Upper lobe of left lung (tissue), 6 donors: ENCODE results near the gene DFFB. TPM values are rescaled to one million over a fixed set of nuclear protein-coding genes. Genes with fewer than 3 reads are reported as not detected.

Source experiments
- ATAC-seq, 2 donors: fragments of 200-7000 bp; cut with Tn5 transposase; one replicate each; pipeline ENCODE4 v1.9.1; 2022; ENCODE audit warnings: mild to moderate bottlenecking in 2 of 2, moderate library complexity in 2 of 2; ENCODE audit not compliant: low FRiP score in 2 of 2
- DNase-seq, 2 donors: peaks; one replicate each; pipeline ENCODE4 v3.0.0-alpha.2; 2019 to 2020
- H3K27ac ChIP-seq, 4 donors: fragments of 200-600 bp; sonication (generic); one replicate each; pipeline ENCODE4 v1.5.1; 2016 to 2019
- H3K27me3 ChIP-seq, 4 donors: fragments of 200-600 bp; sonication (generic); one replicate each; pipeline ENCODE4 v1.5.1; 2017 to 2019
- H3K36me3 ChIP-seq, 4 donors: fragments of 200-600 bp; sonication (generic); one replicate each; pipeline ENCODE4 v1.5.1; 2016 to 2019
- H3K4me1 ChIP-seq, 4 donors: fragments of 200-600 bp; sonication (generic); one replicate each; pipeline ENCODE4 v1.5.1; 2018 to 2019
- H3K4me3 ChIP-seq, 4 donors: fragments of 200-600 bp; sonication (generic); one replicate each; pipeline ENCODE4 v1.5.1; 2017 to 2019; ENCODE audit warnings: mild to moderate bottlenecking in 2 of 4, moderate library complexity in 1 of 4
- H3K9me3 ChIP-seq, 4 donors: fragments of 200-600 bp; sonication (generic); one replicate each; pipeline ENCODE4 v1.5.1; 2018 to 2019
- EP300 ChIP-seq, 4 donors: sonication (generic); formaldehyde crosslinking; IDR thresholded peaks; one replicate each; pipeline ENCODE4 v1.5.1; 2017; ENCODE audit warnings: antibody characterized with exemption in 4 of 4, control low read depth in 2 of 4
- POLR2A ChIP-seq, 4 donors: fragments of 450-650 bp; IDR thresholded peaks; one replicate each; pipeline ENCODE4 v1.5.1; 2016 to 2017; ENCODE audit warnings: antibody characterized with exemption in 4 of 4, mild to moderate bottlenecking in 2 of 4
- POLR2AphosphoS5 ChIP-seq, 2 donors: sonication (generic); formaldehyde crosslinking; IDR thresholded peaks; one replicate each; pipeline ENCODE4 v1.5.1; 2017; ENCODE audit warnings: antibody characterized with exemption in 2 of 2
- WGBS, 2 donors: methylation state at CpG; one replicate each; pipeline ENCODE4 v1.1.5; 2017 to 2018; 5-methylcytosine and 5-hydroxymethylcytosine counted together
- total RNA-seq, 6 donors: library from RNA; depleted of rRNA in 4 of 6; stranded (reverse); fragments of >200 nt in 4 of 6; gene quantifications; one replicate each; pipeline versions ENCODE4 v1.1.0 to v1.2.1, GENCODE V29; 2016 to 2021
- TF ChIP-seq, protein P1 (sequence below), 6 experiments: fragments of 450-650 bp in 4 of 6; fragments of 200-600 bp in 2 of 6; sonication (generic) in 2 of 6; IDR thresholded peaks; one replicate each; pipeline ENCODE4 v1.5.1; 2016 to 2019; ENCODE audit warnings: antibody characterized with exemption in 6 of 6
- donor health status: DM: no; HTN: no; CAD: no; lungs with moderate emphysema.
- donor health status: DM: no; HTN: yes; CAD: no; lungs with severe emphysema.

DFFB gene
- total RNA-seq, 6 donors from 2014 or later = 7.1 to 16.8 (median 9.4) TPM

DNA sequence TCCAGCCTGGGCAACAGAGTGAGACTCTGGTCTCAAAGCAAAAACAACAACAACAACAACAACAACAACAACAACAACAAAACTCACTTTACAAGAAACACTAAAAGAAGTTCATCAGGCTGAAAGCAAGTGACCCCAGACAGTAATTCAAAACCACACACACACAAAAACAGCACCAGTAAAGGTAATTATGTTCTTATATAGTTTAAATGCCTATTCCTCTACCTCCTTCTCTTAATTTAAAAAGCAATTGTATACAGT lies 41.1 kb downstream of the DFFB start:
- Histone ChIP-seq H3K4me1 (peaks cover 10 to 27% (median 11%) of the 10 kb centered on the region in 4 donors), H3K36me3 (peaks cover 0 to 7% (median 2%) of the 10 kb centered on the region in 4 donors), H3K27me3 (no peaks in the 10 kb centered on the region), H3K4me3 (no peak overlapping the region), H3K27ac (no peak overlapping the region), H3K9me3 (peaks cover 0 to 5% (median 2%) of the 10 kb centered on the region in 4 donors)
- no peak for DNase-seq
- no peak for ATAC-seq
- TF ChIP-seq POLR2AphosphoS5 (IDR thresholded peaks at IDR 0.05) (no peak), EP300 (IDR thresholded peaks at IDR 0.05) (no peak), POLR2A (IDR thresholded peaks at IDR 0.05) (no peak)
- TF ChIP-seq, protein P1, sequence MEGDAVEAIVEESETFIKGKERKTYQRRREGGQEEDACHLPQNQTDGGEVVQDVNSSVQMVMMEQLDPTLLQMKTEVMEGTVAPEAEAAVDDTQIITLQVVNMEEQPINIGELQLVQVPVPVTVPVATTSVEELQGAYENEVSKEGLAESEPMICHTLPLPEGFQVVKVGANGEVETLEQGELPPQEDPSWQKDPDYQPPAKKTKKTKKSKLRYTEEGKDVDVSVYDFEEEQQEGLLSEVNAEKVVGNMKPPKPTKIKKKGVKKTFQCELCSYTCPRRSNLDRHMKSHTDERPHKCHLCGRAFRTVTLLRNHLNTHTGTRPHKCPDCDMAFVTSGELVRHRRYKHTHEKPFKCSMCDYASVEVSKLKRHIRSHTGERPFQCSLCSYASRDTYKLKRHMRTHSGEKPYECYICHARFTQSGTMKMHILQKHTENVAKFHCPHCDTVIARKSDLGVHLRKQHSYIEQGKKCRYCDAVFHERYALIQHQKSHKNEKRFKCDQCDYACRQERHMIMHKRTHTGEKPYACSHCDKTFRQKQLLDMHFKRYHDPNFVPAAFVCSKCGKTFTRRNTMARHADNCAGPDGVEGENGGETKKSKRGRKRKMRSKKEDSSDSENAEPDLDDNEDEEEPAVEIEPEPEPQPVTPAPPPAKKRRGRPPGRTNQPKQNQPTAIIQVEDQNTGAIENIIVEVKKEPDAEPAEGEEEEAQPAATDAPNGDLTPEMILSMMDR (IDR thresholded peaks at IDR 0.05) = no peak

DNA sequence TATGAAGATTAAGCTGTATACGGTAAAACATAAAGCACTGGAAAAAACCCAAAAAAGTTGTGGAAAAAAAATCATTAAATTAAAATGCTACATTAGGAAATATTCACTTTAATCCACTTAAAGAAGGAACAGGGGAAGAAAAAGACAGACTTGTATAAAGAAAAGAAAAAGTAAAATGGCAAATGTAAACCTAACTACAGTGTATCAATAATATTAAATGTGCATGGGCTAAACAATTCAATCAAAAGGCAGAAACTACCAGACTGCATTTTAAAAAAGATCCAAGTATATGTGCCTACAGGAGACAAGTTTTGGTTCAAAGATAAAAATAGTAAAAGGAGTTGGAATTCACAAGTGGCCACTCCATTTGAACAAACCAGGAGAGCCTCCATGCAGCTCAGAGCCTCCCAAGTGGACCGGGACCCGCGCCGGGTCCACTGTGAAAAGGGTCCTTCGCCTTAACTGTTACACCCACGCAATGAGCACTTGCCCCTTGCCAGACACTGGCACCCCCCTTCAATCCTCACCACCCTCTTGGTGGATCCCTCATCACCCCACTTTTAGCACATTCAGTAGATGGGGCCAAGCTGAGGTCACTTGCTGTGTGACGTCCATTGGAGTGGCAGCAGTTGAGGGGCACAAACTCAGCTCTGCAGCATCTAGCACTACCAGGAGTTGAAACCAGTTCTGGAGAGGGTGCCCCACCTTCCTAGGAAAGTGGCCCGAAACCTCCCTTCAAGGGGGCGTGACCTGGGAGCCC lies 41.9 kb downstream of the DFFB start:
- peak overlapping the region; percentile 95 to 96 (median 96) for H3K27ac ChIP-seq
- DNase-seq = no peak
- WGBS, 2 donors = 45 to 54% methylated on average over 7 to 8 of the region's 10 CpGs

GRCh38 chr1:3899754-3900149 lies 42.5 kb downstream of the DFFB start:
- no peaks in the 10 kb centered on the region for H3K27me3 ChIP-seq
- DNase-seq (peak in 1 of 2 donors; percentile 31), ATAC-seq (no peak)
- peaks cover 0 to 6% (median 2%) of the 10 kb centered on the region in 4 donors for H3K36me3 ChIP-seq
- peaks cover 0 to 5% (median 2%) of the 10 kb centered on the region in 4 donors for H3K9me3 ChIP-seq
- TF ChIP-seq POLR2AphosphoS5 (IDR thresholded peaks at IDR 0.05) = no peak
- no peak for TF ChIP-seq POLR2A (IDR thresholded peaks at IDR 0.05)
- TF ChIP-seq EP300 (IDR thresholded peaks at IDR 0.05) = no peak
- TF ChIP-seq, protein P1 (IDR thresholded peaks at IDR 0.05) = peak in 2 of 6 experiments; percentile 7 to 10
- peak overlapping the region; percentile 95 to 96 (median 96) for H3K27ac ChIP-seq
- peak overlapping the region; percentile 51 to 99 (median 88) for H3K4me3 ChIP-seq
- H3K4me1 ChIP-seq = peaks cover 10 to 25% (median 11%) of the 10 kb centered on the region in 4 donors
- WGBS, 2 donors = 0% methylated on average over 8 to 14 of the region's 26 CpGs

More for the DNA sequence above, 41.9 kb downstream of the DFFB start:
- Histone ChIP-seq H3K4me1 (peaks cover 10 to 27% (median 11%) of the 10 kb centered on the region in 4 donors), H3K9me3 (peaks cover 0 to 5% (median 2%) of the 10 kb centered on the region in 4 donors), H3K4me3 (peak overlapping the region; percentile 51 to 99 (median 88)), H3K27me3 (no peaks in the 10 kb centered on the region), H3K36me3 (peaks cover 0 to 7% (median 2%) of the 10 kb centered on the region in 4 donors)
- TF ChIP-seq, protein P1 (IDR thresholded peaks at IDR 0.05) = no peak
- TF ChIP-seq POLR2A (IDR thresholded peaks at IDR 0.05) = no peak
- no peak for TF ChIP-seq EP300 (IDR thresholded peaks at IDR 0.05)
- no peak for TF ChIP-seq POLR2AphosphoS5 (IDR thresholded peaks at IDR 0.05)
- ATAC-seq = no peak

DNA sequence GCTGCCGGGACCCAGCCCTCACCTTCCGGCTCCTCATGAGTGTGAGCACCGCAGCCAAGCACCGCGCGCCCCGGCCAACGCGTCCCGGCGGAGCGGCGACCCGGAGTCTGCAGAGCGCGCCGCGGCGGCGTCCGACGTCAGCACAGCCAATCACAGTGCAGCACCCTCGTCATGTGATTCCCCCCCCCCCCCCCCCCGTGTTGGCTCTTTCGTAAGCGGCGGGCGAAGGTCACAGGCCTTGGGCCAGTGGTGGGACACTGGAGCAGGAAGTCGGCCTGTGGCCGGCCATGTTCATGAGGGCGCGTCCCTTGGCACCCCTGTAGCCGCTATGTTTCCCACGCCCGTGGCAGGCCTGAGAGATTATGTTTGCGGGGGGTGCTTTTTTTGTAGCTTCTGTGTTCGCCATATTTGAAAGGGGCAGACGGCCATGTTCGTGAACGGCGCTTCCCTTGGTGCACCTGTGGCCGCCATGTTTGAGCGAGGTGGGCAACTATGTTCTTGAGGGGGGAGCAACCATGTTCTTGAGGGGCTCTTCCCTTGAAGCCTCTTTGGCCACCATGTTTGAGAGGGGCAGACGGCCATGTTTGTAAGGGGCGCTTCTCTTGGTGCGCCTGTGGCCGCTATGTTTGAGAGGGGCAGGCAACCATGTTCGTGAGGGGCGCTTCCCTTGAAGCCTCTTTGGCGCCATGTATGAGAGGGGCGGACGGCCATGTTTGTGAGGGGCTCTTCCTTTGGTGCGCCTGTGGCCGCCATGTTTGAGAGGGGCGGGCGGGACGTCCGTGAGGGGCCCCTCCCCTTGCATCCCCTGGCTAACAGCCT lies 43.1 kb downstream of the DFFB start, which contains the start of gene C1orf174:
TSS of gene C1orf174 (minus strand) at position 123 of the 819 bp plus-strand sequence. CDS start at position 37, 86 bp downstream.
- Histone ChIP-seq H3K9me3 (peaks cover 0 to 5% (median 2%) of the 10 kb centered on the region in 4 donors), H3K4me3 (peak within 1 kb of the TSS; percentile 86 to 99 (median 94)), H3K4me1 (peaks cover 10 to 23% (median 11%) of the 10 kb centered on the region in 4 donors), H3K36me3 (peaks cover 0 to 2% (median 0%) of the 10 kb centered on the region in 4 donors), H3K27me3 (no peaks in the 10 kb centered on the region), H3K27ac (peak within 1 kb of the TSS; percentile 95 to 96 (median 96))
- 0% methylated on average over 26 to 34 of the region's 58 CpGs for WGBS, 2 donors
- ATAC-seq = peak; percentile 96
- peak; percentile 94 to 97 for DNase-seq
- peak; percentile 55 to 63 for TF ChIP-seq POLR2AphosphoS5 (IDR thresholded peaks at IDR 0.05)
- TF ChIP-seq POLR2A (IDR thresholded peaks at IDR 0.05) = peak in 2 of 4 donors; percentile 9 to 66
- TF ChIP-seq, protein P1 (IDR thresholded peaks at IDR 0.05) = peak in 1 of 6 experiments; percentile 4
- TF ChIP-seq EP300 (IDR thresholded peaks at IDR 0.05) = no peak
